Hair follicle dermal papilla cell (primary cell): Measurements from ENCODE around the gene ANXA1. TPM values are rescaled to one million over a fixed set of nuclear protein-coding genes. Genes with fewer than 3 reads are reported as not detected.

Source experiments
- total RNA-seq: library from RNA; depleted of rRNA; stranded (reverse); fragments of >200 nt; gene quantifications from 2 replicates; pipeline ENCODE4 v1.2.3, GENCODE V29; 2012

ANXA1 gene, protein sequence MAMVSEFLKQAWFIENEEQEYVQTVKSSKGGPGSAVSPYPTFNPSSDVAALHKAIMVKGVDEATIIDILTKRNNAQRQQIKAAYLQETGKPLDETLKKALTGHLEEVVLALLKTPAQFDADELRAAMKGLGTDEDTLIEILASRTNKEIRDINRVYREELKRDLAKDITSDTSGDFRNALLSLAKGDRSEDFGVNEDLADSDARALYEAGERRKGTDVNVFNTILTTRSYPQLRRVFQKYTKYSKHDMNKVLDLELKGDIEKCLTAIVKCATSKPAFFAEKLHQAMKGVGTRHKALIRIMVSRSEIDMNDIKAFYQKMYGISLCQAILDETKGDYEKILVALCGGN
- total RNA-seq = 367 and 488 TPM in 2 replicates

DNA sequence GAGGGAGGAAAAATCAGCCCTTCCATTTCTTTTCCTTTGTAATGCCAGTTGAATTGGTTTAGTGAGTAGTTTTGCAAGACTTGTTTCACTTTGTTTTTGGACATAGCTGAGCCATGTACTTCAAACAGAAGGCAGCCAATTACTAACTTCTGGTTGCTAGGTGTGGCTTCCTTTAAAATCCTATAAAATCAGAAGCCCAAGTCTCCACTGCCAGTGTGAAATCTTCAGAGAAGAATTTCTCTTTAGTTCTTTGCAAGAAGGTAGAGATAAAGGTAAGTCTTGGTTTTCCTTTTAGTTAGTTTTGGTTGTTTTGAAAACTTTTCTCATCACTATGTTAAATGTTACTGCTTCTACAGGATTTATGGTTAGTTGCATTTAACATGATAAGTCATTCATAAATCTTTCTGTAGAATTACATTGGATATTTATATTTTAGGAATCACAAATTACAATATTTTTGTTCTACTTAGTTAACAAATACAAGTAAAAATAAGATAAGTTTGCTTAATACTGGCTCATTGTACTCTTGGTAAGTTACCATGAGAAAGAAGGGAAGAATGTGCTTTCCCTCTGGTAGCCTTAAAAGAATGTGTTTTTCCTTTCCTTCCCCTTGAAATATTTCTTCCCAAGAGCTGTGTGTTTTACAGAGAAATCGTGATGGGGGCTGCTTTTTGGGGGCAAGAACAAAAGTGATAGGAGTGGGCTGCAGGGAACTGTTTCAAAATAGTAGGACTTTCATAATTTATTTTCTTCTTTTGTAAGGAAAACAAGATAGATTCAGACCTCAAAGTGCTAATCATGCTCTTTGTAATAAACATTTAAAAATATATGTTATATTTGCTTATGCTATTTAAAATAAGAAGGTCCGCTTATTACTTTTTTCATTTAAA is at the start of gene ANXA1:
ANXA1 (plus strand) TSS at position 213 of the 890 bp plus-strand sequence. CDS start 6,671 bp downstream, outside the sequence.

Other genes with a start within 250 kb of the ANXA1 start
- 0.49 TPM in 1 of 2 replicates, not detected in the other for gene ALDH1A1, start 198.8 kb upstream of the ANXA1 start, total RNA-seq